Measurements from ENCODE around the gene PASK. TPM values are rescaled to one million over a fixed set of nuclear protein-coding genes. Genes with fewer than 3 reads are reported as not detected.

The PASK gene
- polyA plus RNA-seq, 1 donor from 2014 or later: 26.0 TPM

DNA sequence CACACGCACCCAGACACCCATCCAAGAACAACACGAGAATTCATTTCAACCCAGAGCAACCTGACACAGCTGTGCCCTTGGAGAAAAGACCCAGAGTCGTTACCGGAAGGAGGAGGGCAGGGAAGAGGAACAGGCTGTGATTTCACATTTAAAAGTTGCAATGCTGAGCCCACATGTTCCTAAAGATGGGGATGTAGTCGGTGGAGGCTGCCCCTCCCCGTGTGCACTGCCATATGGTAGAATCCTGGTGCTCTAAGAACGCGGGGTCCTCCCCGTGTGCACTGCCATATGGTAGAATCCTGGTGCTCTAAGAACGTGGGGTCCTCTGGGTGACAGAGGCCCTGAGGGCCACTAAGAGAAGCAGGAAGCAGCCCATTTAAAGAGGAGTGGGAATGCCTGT lies 58.1 kb downstream of the PASK start:
- no peak overlapping the region for H2AFZ ChIP-seq (ENCODE audit: low read depth, low read length)
- no peaks in the 10 kb centered on the region for H3K9me2 ChIP-seq (ENCODE audit: insufficient read depth, low read length)
- no peaks in the 10 kb centered on the region for H3K79me2 ChIP-seq (replicated peaks; ENCODE audit: insufficient read depth, low read length)
- H3K27ac ChIP-seq (ENCODE audit: low read length): no peak overlapping the region
- no peaks in the 10 kb centered on the region for H3K9me3 ChIP-seq (ENCODE audit: low read length)
- no peak overlapping the region for H3K4me3 ChIP-seq (ENCODE audit: low read length)
- H4K20me1 ChIP-seq (ENCODE audit: insufficient read depth): no peaks in the 10 kb centered on the region
- no peaks in the 10 kb centered on the region for H3F3A ChIP-seq (ENCODE audit: insufficient read depth, low read length, poor library complexity, severe bottlenecking)
- no peak overlapping the region for H3K4me2 ChIP-seq (ENCODE audit: low read length)
- H3K36me3 ChIP-seq (ENCODE audit: insufficient read depth, low read length): peaks cover 4% of the 10 kb centered on the region
- H3K9ac ChIP-seq (ENCODE audit: low read length): no peak overlapping the region
- TF ChIP-seq SMC3 (conservative IDR thresholded peaks at IDR 0.05; ENCODE audit: poor library complexity): no peak
- H3K27me3 ChIP-seq (ENCODE audit: insufficient read depth, low read depth, low read length): no peaks in the 10 kb centered on the region

DNA sequence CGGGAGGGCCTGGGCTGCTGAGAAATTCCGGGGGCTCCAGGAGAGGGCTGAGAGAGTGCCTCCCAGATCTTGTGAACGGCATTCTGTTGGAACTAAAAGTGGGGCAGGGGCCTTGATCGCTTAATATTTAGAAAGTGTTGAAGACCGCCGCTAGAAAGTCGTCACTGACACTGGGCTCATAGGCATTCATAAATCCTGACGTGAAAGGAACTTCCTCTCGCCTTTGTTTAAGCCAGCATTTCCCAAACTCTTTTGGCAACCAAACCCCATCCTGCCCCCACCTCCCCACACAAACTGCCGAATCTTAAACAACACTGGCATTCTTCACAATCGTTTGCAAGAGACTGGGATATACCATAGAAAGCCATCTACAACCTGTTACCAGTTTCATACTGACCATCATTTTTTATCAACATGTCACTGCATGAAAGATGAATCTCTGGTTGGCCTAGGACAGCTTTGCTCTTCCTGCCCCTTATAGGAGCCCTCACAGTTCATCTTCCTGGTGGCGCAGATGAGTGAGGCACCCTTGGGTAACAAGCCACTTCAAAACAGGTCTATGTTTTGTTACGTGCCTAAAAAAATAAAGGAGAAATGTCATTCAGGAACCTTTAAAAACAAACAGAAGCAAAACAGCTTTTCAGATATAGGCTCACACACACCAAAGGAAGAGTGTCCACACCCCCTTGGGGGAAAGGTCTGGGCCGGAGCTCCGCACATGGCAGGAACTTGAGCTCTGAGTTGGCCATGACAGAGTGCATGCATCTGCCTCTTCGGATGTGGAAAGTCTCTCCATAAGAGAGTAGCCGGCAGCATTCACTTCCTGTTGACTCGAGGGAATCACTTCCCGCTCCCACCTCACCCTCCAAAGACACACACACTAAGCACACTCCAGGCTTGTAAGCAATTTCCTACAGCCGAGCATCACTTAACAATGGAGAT lies 60.2 kb downstream of the PASK start:
- Histone ChIP-seq H4K20me1 (ENCODE audit: insufficient read depth) (no peaks in the 10 kb centered on the region), H3K79me2 (replicated peaks; ENCODE audit: insufficient read depth, low read length) (no peaks in the 10 kb centered on the region), H3K36me3 (ENCODE audit: insufficient read depth, low read length) (no peaks in the 10 kb centered on the region), H2AFZ (ENCODE audit: low read depth, low read length) (no peak overlapping the region), H3K9me2 (ENCODE audit: insufficient read depth, low read length) (no peaks in the 10 kb centered on the region), H3K27ac (ENCODE audit: low read length) (no peak overlapping the region), H3K4me2 (ENCODE audit: low read length) (no peak overlapping the region), H3K27me3 (ENCODE audit: insufficient read depth, low read depth, low read length) (no peaks in the 10 kb centered on the region), H3F3A (ENCODE audit: insufficient read depth, low read length, poor library complexity, severe bottlenecking) (no peaks in the 10 kb centered on the region), H3K9me3 (ENCODE audit: low read length) (no peaks in the 10 kb centered on the region), H3K4me3 (ENCODE audit: low read length) (no peak overlapping the region), H3K9ac (ENCODE audit: low read length) (no peak overlapping the region)
- no peak for TF ChIP-seq SMC3 (conservative IDR thresholded peaks at IDR 0.05; ENCODE audit: poor library complexity)
- TF ChIP-seq, protein P1, sequence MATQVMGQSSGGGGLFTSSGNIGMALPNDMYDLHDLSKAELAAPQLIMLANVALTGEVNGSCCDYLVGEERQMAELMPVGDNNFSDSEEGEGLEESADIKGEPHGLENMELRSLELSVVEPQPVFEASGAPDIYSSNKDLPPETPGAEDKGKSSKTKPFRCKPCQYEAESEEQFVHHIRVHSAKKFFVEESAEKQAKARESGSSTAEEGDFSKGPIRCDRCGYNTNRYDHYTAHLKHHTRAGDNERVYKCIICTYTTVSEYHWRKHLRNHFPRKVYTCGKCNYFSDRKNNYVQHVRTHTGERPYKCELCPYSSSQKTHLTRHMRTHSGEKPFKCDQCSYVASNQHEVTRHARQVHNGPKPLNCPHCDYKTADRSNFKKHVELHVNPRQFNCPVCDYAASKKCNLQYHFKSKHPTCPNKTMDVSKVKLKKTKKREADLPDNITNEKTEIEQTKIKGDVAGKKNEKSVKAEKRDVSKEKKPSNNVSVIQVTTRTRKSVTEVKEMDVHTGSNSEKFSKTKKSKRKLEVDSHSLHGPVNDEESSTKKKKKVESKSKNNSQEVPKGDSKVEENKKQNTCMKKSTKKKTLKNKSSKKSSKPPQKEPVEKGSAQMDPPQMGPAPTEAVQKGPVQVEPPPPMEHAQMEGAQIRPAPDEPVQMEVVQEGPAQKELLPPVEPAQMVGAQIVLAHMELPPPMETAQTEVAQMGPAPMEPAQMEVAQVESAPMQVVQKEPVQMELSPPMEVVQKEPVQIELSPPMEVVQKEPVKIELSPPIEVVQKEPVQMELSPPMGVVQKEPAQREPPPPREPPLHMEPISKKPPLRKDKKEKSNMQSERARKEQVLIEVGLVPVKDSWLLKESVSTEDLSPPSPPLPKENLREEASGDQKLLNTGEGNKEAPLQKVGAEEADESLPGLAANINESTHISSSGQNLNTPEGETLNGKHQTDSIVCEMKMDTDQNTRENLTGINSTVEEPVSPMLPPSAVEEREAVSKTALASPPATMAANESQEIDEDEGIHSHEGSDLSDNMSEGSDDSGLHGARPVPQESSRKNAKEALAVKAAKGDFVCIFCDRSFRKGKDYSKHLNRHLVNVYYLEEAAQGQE (IDR thresholded peaks at IDR 0.05; ENCODE audit: borderline replicate concordance): no peak
- TF ChIP-seq EZH2 (IDR thresholded peaks at IDR 0.05; ENCODE audit: borderline replicate concordance, insufficient read depth, low read length, poor library complexity, severe bottlenecking): no peak
- TF ChIP-seq, protein P2, sequence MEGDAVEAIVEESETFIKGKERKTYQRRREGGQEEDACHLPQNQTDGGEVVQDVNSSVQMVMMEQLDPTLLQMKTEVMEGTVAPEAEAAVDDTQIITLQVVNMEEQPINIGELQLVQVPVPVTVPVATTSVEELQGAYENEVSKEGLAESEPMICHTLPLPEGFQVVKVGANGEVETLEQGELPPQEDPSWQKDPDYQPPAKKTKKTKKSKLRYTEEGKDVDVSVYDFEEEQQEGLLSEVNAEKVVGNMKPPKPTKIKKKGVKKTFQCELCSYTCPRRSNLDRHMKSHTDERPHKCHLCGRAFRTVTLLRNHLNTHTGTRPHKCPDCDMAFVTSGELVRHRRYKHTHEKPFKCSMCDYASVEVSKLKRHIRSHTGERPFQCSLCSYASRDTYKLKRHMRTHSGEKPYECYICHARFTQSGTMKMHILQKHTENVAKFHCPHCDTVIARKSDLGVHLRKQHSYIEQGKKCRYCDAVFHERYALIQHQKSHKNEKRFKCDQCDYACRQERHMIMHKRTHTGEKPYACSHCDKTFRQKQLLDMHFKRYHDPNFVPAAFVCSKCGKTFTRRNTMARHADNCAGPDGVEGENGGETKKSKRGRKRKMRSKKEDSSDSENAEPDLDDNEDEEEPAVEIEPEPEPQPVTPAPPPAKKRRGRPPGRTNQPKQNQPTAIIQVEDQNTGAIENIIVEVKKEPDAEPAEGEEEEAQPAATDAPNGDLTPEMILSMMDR (IDR thresholded peaks at IDR 0.05; ENCODE audit: poor library complexity, severe bottlenecking): no peak
- TF ChIP-seq POLR2AphosphoS5 (IDR thresholded peaks at IDR 0.05): no peak
- no peak for TF ChIP-seq TAF1 (IDR thresholded peaks at IDR 0.05; ENCODE audit: low read depth)
- TF ChIP-seq RAD21 (conservative IDR thresholded peaks at IDR 0.05): no peak
- no peak for TF ChIP-seq MXI1 (conservative IDR thresholded peaks at IDR 0.05; ENCODE audit: poor library complexity, severe bottlenecking)
- no peak for TF ChIP-seq EP300 (conservative IDR thresholded peaks at IDR 0.05; ENCODE audit: poor library complexity, severe bottlenecking)
